GM12878 (cell line): ENCODE measurements around the gene PFKL.

Source experiments
- EP300 ChIP-seq, 2 experiments: fragments of 150-350 bp in 1 of 2; IDR thresholded peaks; 2 replicates each; pipeline ENCODE4 v1.6.1; 2011 to 2012; ENCODE audit warnings: low read depth in 2 of 2, low read length in 2 of 2, borderline replicate concordance in 1 of 2, improper control_type of control experiment in 1 of 2, inconsistent platforms in 1 of 2; ENCODE audit not compliant: control insufficient read depth in 1 of 2
- EZH2 ChIP-seq: IDR thresholded peaks from 2 replicates; pipeline ENCODE4 v1.6.1; 2012; ENCODE audit warnings: low read depth, mild to moderate bottlenecking, control low read depth, inconsistent platforms, low read length, borderline replicate concordance; ENCODE audit not compliant: control insufficient read depth
- HCFC1 ChIP-seq: fragments of 150-350 bp; IDR thresholded peaks from 2 replicates; pipeline ENCODE4 v1.6.1; 2014; ENCODE audit warnings: low read length
- HDAC2 ChIP-seq: fragments of 200-600 bp; sonication (generic); IDR thresholded peaks from 2 replicates; pipeline ENCODE4 v1.6.1; 2017
- KAT2A ChIP-seq: conservative IDR thresholded peaks from 2 replicates; pipeline ENCODE4 v1.6.1; 2011; ENCODE audit warnings: low read depth, low read length; ENCODE audit not compliant: control insufficient read depth
- POLR2A ChIP-seq: IDR thresholded peaks from 2 replicates; pipeline ENCODE4 v1.6.1; 2011; ENCODE audit warnings: low read depth, mild to moderate bottlenecking, low read length
- POLR2AphosphoS5 ChIP-seq: IDR thresholded peaks from 2 replicates; pipeline ENCODE4 v1.6.1; 2011; ENCODE audit warnings: mild to moderate bottlenecking, low read length, inconsistent platforms
- RFX5 ChIP-seq: IDR thresholded peaks from 2 replicates; pipeline ENCODE4 v1.6.1; 2011; ENCODE audit warnings: low read depth, low read length, improper control_type of control experiment
- STAT1 ChIP-seq: fragments of 450-650 bp; conservative IDR thresholded peaks from 2 replicates; pipeline ENCODE4 v1.6.1; 2014; ENCODE audit warnings: antibody characterized with exemption, mild to moderate bottlenecking
- ZNF384 ChIP-seq: IDR thresholded peaks from 2 replicates; pipeline ENCODE4 v1.6.1; 2012; ENCODE audit warnings: low read depth, mild to moderate bottlenecking, low read length, improper control_type of control experiment, borderline replicate concordance
- TF ChIP-seq, protein P1 (sequence below): fragments of 150-350 bp; IDR thresholded peaks from 2 replicates; pipeline ENCODE4 v1.6.1; 2016; ENCODE audit warnings: low read depth, low read length
- TF ChIP-seq, protein P2 (sequence below), 3 experiments: IDR thresholded peaks in 2 of 3; conservative IDR thresholded peaks in 1 of 3; 2 replicates each; pipeline ENCODE4 v1.5.1; 2011; ENCODE audit warnings: low read depth in 3 of 3, low read length in 3 of 3, mild to moderate bottlenecking in 3 of 3, control low read depth in 2 of 3, moderate library complexity in 2 of 3, inconsistent platforms in 1 of 3, mixed read lengths in 1 of 3; ENCODE audit not compliant: control insufficient read depth in 2 of 3, insufficient read depth in 1 of 3; ENCODE audit errors: extremely low read depth in 1 of 3
- TF ChIP-seq, protein P3 (sequence below): fragments of 450-650 bp; IDR thresholded peaks from 2 replicates; pipeline ENCODE4 v1.6.1; 2014; ENCODE audit warnings: mild to moderate bottlenecking
- TF ChIP-seq, protein P4 (sequence below): fragments of 450-650 bp; IDR thresholded peaks from 2 replicates; pipeline ENCODE4 v1.6.1; 2017; ENCODE audit warnings: mild to moderate bottlenecking, low read depth, inconsistent platforms; ENCODE audit not compliant: poor library complexity, severe bottlenecking

GRCh38 chr21:44337941-44338895, 38.4 kb downstream of the PFKL start:
- TF ChIP-seq, protein P1, sequence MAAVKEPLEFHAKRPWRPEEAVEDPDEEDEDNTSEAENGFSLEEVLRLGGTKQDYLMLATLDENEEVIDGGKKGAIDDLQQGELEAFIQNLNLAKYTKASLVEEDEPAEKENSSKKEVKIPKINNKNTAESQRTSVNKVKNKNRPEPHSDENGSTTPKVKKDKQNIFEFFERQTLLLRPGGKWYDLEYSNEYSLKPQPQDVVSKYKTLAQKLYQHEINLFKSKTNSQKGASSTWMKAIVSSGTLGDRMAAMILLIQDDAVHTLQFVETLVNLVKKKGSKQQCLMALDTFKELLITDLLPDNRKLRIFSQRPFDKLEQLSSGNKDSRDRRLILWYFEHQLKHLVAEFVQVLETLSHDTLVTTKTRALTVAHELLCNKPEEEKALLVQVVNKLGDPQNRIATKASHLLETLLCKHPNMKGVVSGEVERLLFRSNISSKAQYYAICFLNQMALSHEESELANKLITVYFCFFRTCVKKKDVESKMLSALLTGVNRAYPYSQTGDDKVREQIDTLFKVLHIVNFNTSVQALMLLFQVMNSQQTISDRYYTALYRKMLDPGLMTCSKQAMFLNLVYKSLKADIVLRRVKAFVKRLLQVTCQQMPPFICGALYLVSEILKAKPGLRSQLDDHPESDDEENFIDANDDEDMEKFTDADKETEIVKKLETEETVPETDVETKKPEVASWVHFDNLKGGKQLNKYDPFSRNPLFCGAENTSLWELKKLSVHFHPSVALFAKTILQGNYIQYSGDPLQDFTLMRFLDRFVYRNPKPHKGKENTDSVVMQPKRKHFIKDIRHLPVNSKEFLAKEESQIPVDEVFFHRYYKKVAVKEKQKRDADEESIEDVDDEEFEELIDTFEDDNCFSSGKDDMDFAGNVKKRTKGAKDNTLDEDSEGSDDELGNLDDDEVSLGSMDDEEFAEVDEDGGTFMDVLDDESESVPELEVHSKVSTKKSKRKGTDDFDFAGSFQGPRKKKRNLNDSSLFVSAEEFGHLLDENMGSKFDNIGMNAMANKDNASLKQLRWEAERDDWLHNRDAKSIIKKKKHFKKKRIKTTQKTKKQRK = no peak
- TF ChIP-seq POLR2AphosphoS5 = no peak
- no peak for TF ChIP-seq EZH2
- TF ChIP-seq KAT2A = no peak
- TF ChIP-seq POLR2A = no peak
- no peak for TF ChIP-seq RFX5
- TF ChIP-seq, protein P2, sequence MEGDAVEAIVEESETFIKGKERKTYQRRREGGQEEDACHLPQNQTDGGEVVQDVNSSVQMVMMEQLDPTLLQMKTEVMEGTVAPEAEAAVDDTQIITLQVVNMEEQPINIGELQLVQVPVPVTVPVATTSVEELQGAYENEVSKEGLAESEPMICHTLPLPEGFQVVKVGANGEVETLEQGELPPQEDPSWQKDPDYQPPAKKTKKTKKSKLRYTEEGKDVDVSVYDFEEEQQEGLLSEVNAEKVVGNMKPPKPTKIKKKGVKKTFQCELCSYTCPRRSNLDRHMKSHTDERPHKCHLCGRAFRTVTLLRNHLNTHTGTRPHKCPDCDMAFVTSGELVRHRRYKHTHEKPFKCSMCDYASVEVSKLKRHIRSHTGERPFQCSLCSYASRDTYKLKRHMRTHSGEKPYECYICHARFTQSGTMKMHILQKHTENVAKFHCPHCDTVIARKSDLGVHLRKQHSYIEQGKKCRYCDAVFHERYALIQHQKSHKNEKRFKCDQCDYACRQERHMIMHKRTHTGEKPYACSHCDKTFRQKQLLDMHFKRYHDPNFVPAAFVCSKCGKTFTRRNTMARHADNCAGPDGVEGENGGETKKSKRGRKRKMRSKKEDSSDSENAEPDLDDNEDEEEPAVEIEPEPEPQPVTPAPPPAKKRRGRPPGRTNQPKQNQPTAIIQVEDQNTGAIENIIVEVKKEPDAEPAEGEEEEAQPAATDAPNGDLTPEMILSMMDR (IDR thresholded peaks at IDR 0.05 in 2 of 3, conservative IDR thresholded peaks at IDR 0.05 in 1 of 3; ENCODE audit: control insufficient read depth in 2 of 3, extremely low read depth in 1 of 3, insufficient read depth in 1 of 3, low read depth in 3 of 3, low read length in 3 of 3) = peak; percentile 11 to 42 (median 26); a peak in 3 of 6 replicates
- TF ChIP-seq HDAC2 = no peak
- TF ChIP-seq STAT1 = no peak
- TF ChIP-seq, protein P3, sequence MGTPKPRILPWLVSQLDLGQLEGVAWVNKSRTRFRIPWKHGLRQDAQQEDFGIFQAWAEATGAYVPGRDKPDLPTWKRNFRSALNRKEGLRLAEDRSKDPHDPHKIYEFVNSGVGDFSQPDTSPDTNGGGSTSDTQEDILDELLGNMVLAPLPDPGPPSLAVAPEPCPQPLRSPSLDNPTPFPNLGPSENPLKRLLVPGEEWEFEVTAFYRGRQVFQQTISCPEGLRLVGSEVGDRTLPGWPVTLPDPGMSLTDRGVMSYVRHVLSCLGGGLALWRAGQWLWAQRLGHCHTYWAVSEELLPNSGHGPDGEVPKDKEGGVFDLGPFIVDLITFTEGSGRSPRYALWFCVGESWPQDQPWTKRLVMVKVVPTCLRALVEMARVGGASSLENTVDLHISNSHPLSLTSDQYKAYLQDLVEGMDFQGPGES = no peak
- TF ChIP-seq, protein P4, sequence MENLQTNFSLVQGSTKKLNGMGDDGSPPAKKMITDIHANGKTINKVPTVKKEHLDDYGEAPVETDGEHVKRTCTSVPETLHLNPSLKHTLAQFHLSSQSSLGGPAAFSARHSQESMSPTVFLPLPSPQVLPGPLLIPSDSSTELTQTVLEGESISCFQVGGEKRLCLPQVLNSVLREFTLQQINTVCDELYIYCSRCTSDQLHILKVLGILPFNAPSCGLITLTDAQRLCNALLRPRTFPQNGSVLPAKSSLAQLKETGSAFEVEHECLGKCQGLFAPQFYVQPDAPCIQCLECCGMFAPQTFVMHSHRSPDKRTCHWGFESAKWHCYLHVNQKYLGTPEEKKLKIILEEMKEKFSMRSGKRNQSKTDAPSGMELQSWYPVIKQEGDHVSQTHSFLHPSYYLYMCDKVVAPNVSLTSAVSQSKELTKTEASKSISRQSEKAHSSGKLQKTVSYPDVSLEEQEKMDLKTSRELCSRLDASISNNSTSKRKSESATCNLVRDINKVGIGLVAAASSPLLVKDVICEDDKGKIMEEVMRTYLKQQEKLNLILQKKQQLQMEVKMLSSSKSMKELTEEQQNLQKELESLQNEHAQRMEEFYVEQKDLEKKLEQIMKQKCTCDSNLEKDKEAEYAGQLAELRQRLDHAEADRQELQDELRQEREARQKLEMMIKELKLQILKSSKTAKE = no peak
- TF ChIP-seq ZNF384 = no peak
- TF ChIP-seq EP300 (IDR thresholded peaks at IDR 0.05; ENCODE audit: borderline replicate concordance in 1 of 2, control insufficient read depth in 1 of 2, low read depth in 2 of 2, low read length in 2 of 2) = no peak
- TF ChIP-seq HCFC1 = no peak
